Parathyroid adenoma (tissue), 2 donors: ENCODE measurements around the gene URGCP.

Source experiments
- H2AFZ ChIP-seq: fragments of 300-600 bp; sonication (generic); one replicate; pipeline ENCODE4 v1.7.0; 2017; ENCODE audit warnings: antibody characterized with exemption, mild to moderate bottlenecking
- H3K27ac ChIP-seq: fragments of 300-600 bp; sonication (generic); one replicate; pipeline ENCODE4 v1.7.0; 2017
- H3K27me3 ChIP-seq: fragments of 300-600 bp; sonication (generic); one replicate; pipeline ENCODE4 v1.7.0; 2017; ENCODE audit warnings: low read length; ENCODE audit not compliant: control insufficient read depth, insufficient read depth
- H3K36me3 ChIP-seq: fragments of 300-600 bp; sonication (generic); one replicate; pipeline ENCODE4 v1.7.0; 2017; ENCODE audit warnings: low read length; ENCODE audit not compliant: control insufficient read depth, insufficient read depth
- H3K4me1 ChIP-seq: fragments of 300-600 bp; sonication (generic); one replicate; pipeline ENCODE4 v1.7.0; 2017; ENCODE audit warnings: control low read depth
- H3K4me2 ChIP-seq: fragments of 300-600 bp; sonication (generic); one replicate; pipeline ENCODE4 v1.7.0; 2017; ENCODE audit warnings: low read length
- H3K4me3 ChIP-seq: fragments of 300-600 bp; sonication (generic); one replicate; pipeline ENCODE4 v1.7.0; 2017; ENCODE audit warnings: low read depth, low read length
- H3K79me2 ChIP-seq: fragments of 300-600 bp; sonication (generic); one replicate; pipeline ENCODE4 v1.7.0; 2017; ENCODE audit warnings: control low read depth
- H3K9ac ChIP-seq: fragments of 300-600 bp; sonication (generic); one replicate; pipeline ENCODE4 v1.7.0; 2017; ENCODE audit warnings: mild to moderate bottlenecking
- H3K9me3 ChIP-seq: fragments of 300-600 bp; sonication (generic); one replicate; pipeline ENCODE4 v1.7.0; 2017; ENCODE audit warnings: low read length; ENCODE audit not compliant: control insufficient read depth
- CTCF ChIP-seq: fragments of 300-600 bp; sonication (generic); IDR thresholded peaks from one replicate; pipeline ENCODE4 v1.7.0; 2017; ENCODE audit warnings: antibody characterized with exemption, mild to moderate bottlenecking
- donor health status: primary hyperparathyroidism.

The URGCP gene

GRCh38 chr7:43891069-43891955 lies 15.1 kb downstream of the URGCP start:
- H3K27me3 ChIP-seq, result no peaks in the 10 kb centered on the region
- no peak overlapping the region for H3K4me2 ChIP-seq
- H2AFZ ChIP-seq, result no peak overlapping the region
- no peak for TF ChIP-seq CTCF
- H3K4me3 ChIP-seq, result no peak overlapping the region
- H3K27ac ChIP-seq, result no peak overlapping the region
- peaks cover 55% of the 10 kb centered on the region for H3K79me2 ChIP-seq
- peaks cover 4% of the 10 kb centered on the region for H3K4me1 ChIP-seq
- H3K36me3 ChIP-seq, result no peaks in the 10 kb centered on the region
- H3K9me3 ChIP-seq, result no peaks in the 10 kb centered on the region
- H3K9ac ChIP-seq, result no peak overlapping the region

GRCh38 chr7:43890468-43890867 lies 15.9 kb downstream of the URGCP start:
- no peaks in the 10 kb centered on the region for H3K27me3 ChIP-seq
- no peak overlapping the region for H2AFZ ChIP-seq
- H3K4me3 ChIP-seq, result no peak overlapping the region
- H3K9me3 ChIP-seq, result no peaks in the 10 kb centered on the region
- no peak for TF ChIP-seq CTCF
- peaks cover 46% of the 10 kb centered on the region for H3K79me2 ChIP-seq
- peaks cover 4% of the 10 kb centered on the region for H3K4me1 ChIP-seq
- no peak overlapping the region for H3K9ac ChIP-seq
- H3K4me2 ChIP-seq, result no peak overlapping the region
- no peak overlapping the region for H3K27ac ChIP-seq
- H3K36me3 ChIP-seq, result no peaks in the 10 kb centered on the region

- no peak overlapping the region for H3K27ac ChIP-seq
- H3K9ac ChIP-seq, result no peak overlapping the region
- TF ChIP-seq CTCF, result no peak
- H3K4me2 ChIP-seq, result no peak overlapping the region
- peaks cover 37% of the 10 kb centered on the region for H3K79me2 ChIP-seq
- H3K9me3 ChIP-seq, result no peaks in the 10 kb centered on the region
- H3K4me1 ChIP-seq, result peaks cover 4% of the 10 kb centered on the region
- H2AFZ ChIP-seq, result no peak overlapping the region
- no peaks in the 10 kb centered on the region for H3K27me3 ChIP-seq
- H3K36me3 ChIP-seq, result no peaks in the 10 kb centered on the region
- no peak overlapping the region for H3K4me3 ChIP-seq
Observed at GRCh38 chr7:43888993-43889945, 17.1 kb downstream of the URGCP start.

GRCh38 chr7:43884617-43885016 lies 21.8 kb downstream of the URGCP start:
- Histone ChIP-seq H3K9me3 (no peaks in the 10 kb centered on the region), H3K4me2 (no peak overlapping the region), H3K4me3 (no peak overlapping the region), H3K27ac (no peak overlapping the region), H3K36me3 (no peaks in the 10 kb centered on the region), H3K4me1 (no peaks in the 10 kb centered on the region), H3K9ac (no peak overlapping the region), H2AFZ (no peak overlapping the region), H3K27me3 (no peaks in the 10 kb centered on the region), H3K79me2 (peaks cover 8% of the 10 kb centered on the region)
- no peak for TF ChIP-seq CTCF
